WTC11 (cell line): ENCODE data around the gene HECTD3. TPM values are rescaled to one million over a fixed set of nuclear protein-coding genes. Genes with fewer than 3 reads are reported as not detected.
A peak's percentile ranks its signal among the peaks of the same experiment; 100 is the strongest.

Experiments used
- ATAC-seq: fragments of 200-7000 bp; cut with Tn5 transposase; 2 replicates; pipeline ENCODE4 v1.10.0; 2021; ENCODE audit warnings: mild to moderate bottlenecking, moderate library complexity
- CTCF ChIA-PET: fragments of 300-600 bp; sonication (Branson Sonifier 250); formaldehyde crosslinking; loops from one replicate; lab custom pipeline; 2021; ENCODE audit warnings: antibody characterized with exemption; lab: Charles Lee
- POLR2A ChIA-PET: fragments of 350-600 bp; sonication (Branson Sonifier 250); formaldehyde crosslinking; loops from one replicate; lab custom pipeline; 2021; ENCODE audit warnings: antibody characterized with exemption; lab: Charles Lee
- DNase-seq: peaks from one replicate; pipeline ENCODE4 v3.0.0; 2021; ENCODE audit warnings: low spot score
- H3K27ac Mint-ChIP-seq: 2 replicates; pipeline ENCODE4 v1.8.0; 2021; ENCODE audit warnings: mixed read lengths
- H3K27me3 Mint-ChIP-seq: 2 replicates; pipeline ENCODE4 v1.8.0; 2021; ENCODE audit warnings: low read depth, mild to moderate bottlenecking, moderate library complexity, mixed read lengths
- H3K36me3 Mint-ChIP-seq: 2 replicates; pipeline ENCODE4 v1.8.0; 2021; ENCODE audit warnings: mixed read lengths
- H3K4me1 Mint-ChIP-seq: 2 replicates; pipeline ENCODE4 v1.8.0; 2022; ENCODE audit warnings: mixed read lengths
- H3K4me3 Mint-ChIP-seq: 2 replicates; pipeline ENCODE4 v1.8.0; 2021; ENCODE audit warnings: mild to moderate bottlenecking, moderate library complexity, mixed read lengths
- H3K9me3 Mint-ChIP-seq: 2 replicates; pipeline ENCODE4 v1.8.0; 2021; ENCODE audit warnings: mixed read lengths
- ARID4B ChIP-seq: sonication (generic); formaldehyde crosslinking; IDR thresholded peaks from 2 replicates; pipeline ENCODE4 v1.8.0; 2023; ENCODE audit warnings: missing genetic modification reagents, mild to moderate bottlenecking, borderline replicate concordance
- ATF2 ChIP-seq: sonication (generic); formaldehyde crosslinking; IDR thresholded peaks from 2 replicates; pipeline ENCODE4 v1.8.1; 2022; ENCODE audit warnings: low read depth, missing genetic modification reagents, borderline replicate concordance
- CBFB ChIP-seq: sonication (generic); formaldehyde crosslinking; IDR thresholded peaks from 2 replicates; pipeline ENCODE4 v1.8.1; 2022; ENCODE audit warnings: mild to moderate bottlenecking, low read depth, missing genetic modification reagents
- ERG ChIP-seq: fragments of 250-450 bp; sonication (Bioruptor Pico); IDR thresholded peaks from 2 replicates; pipeline ENCODE4 v1.8.0; 2021; ENCODE audit warnings: mild to moderate bottlenecking
- FOXK1 ChIP-seq: sonication (generic); formaldehyde crosslinking; IDR thresholded peaks from 2 replicates; pipeline ENCODE4 v1.8.0; 2022; ENCODE audit warnings: mild to moderate bottlenecking, moderate library complexity, missing genetic modification reagents
- MYBL2 ChIP-seq: sonication (generic); formaldehyde crosslinking; IDR thresholded peaks from 2 replicates; pipeline ENCODE4 v1.8.1; 2023; ENCODE audit warnings: mild to moderate bottlenecking, moderate library complexity, missing genetic modification reagents
- NR2C2 ChIP-seq: sonication (generic); formaldehyde crosslinking; IDR thresholded peaks from 2 replicates; pipeline ENCODE4 v1.8.0; 2022; ENCODE audit warnings: mild to moderate bottlenecking, missing genetic modification reagents
- OVOL2 ChIP-seq: fragments of 250-450 bp; sonication (Bioruptor Pico); IDR thresholded peaks from 2 replicates; pipeline ENCODE4 v1.9.0; 2021; ENCODE audit warnings: mild to moderate bottlenecking, borderline replicate concordance
- SMAD3 ChIP-seq: sonication (generic); formaldehyde crosslinking; IDR thresholded peaks from 2 replicates; pipeline ENCODE4 v1.8.0; 2022; ENCODE audit warnings: missing genetic modification reagents, mild to moderate bottlenecking, borderline replicate concordance
- TEAD4 ChIP-seq: sonication (generic); formaldehyde crosslinking; IDR thresholded peaks from 2 replicates; pipeline ENCODE4 v1.8.0; 2022; ENCODE audit warnings: mild to moderate bottlenecking, missing genetic modification reagents
- ZNF232 ChIP-seq: sonication (generic); formaldehyde crosslinking; IDR thresholded peaks from 2 replicates; pipeline ENCODE4 v1.8.0; 2022; ENCODE audit warnings: mild to moderate bottlenecking, missing genetic modification reagents
- ZNF396 ChIP-seq: fragments of 250-450 bp; sonication (Bioruptor Pico); IDR thresholded peaks from 2 replicates; pipeline ENCODE4 v1.8.0; 2021; ENCODE audit warnings: mild to moderate bottlenecking, moderate library complexity, borderline replicate concordance
- ZNF512 ChIP-seq: sonication (generic); formaldehyde crosslinking; IDR thresholded peaks from 2 replicates; pipeline ENCODE4 v1.8.1; 2022; ENCODE audit warnings: missing genetic modification reagents, borderline replicate concordance
- ZNF671 ChIP-seq: fragments of 250-450 bp; sonication (Bioruptor Pico); IDR thresholded peaks from 2 replicates; pipeline ENCODE4 v1.8.0; 2021; ENCODE audit warnings: mild to moderate bottlenecking
- total RNA-seq: library from RNA; stranded (reverse); gene quantifications from 3 replicates; pipeline ENCODE4 v1.2.3, GENCODE V29; 2021
- TF ChIP-seq, protein P1 (sequence below): sonication (generic); formaldehyde crosslinking; IDR thresholded peaks from 2 replicates; pipeline ENCODE4 v1.8.0; 2023; ENCODE audit warnings: mild to moderate bottlenecking, missing genetic modification reagents

Gene HECTD3
- total RNA-seq, 1 experiment from 2014 or later: 39.5 TPM

DNA sequence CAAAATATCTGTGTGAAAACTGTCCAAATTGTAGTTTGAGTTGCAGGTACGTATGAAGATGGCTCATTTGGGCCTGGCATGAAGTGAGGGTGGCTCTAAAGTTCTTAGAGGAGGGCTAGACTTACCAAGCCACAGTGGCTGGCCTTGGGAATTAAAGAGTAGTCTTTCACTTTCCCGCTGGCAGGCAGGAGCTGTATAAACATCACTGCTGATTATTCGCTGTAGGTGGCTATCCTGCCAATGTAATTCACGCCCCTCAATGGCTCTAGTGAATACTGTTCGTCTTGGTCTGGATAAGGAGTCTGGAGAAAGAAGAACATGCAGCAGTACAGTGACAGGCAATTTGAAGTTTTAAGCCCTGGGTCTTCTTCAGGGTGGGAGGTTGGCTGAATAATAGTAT, 32.0 kb upstream of the HECTD3 start:
- no peaks in the 10 kb centered on the region for H3K36me3 Mint-ChIP-seq
- ChIA-PET POLR2A (no interaction called here), CTCF (interaction anchor here (1.1 kb wide), 1 partner anchor 260 kb away, joined by 4 read pairs; no protein-coding TSS in a partner anchor)
- H3K4me3 Mint-ChIP-seq: no peak overlapping the region
- H3K9me3 Mint-ChIP-seq: no peaks in the 10 kb centered on the region
- peaks cover 17% of the 10 kb centered on the region for H3K4me1 Mint-ChIP-seq
- ATAC-seq: peak; percentile 66
- H3K27me3 Mint-ChIP-seq: no peaks in the 10 kb centered on the region
- TF ChIP-seq, protein P1, sequence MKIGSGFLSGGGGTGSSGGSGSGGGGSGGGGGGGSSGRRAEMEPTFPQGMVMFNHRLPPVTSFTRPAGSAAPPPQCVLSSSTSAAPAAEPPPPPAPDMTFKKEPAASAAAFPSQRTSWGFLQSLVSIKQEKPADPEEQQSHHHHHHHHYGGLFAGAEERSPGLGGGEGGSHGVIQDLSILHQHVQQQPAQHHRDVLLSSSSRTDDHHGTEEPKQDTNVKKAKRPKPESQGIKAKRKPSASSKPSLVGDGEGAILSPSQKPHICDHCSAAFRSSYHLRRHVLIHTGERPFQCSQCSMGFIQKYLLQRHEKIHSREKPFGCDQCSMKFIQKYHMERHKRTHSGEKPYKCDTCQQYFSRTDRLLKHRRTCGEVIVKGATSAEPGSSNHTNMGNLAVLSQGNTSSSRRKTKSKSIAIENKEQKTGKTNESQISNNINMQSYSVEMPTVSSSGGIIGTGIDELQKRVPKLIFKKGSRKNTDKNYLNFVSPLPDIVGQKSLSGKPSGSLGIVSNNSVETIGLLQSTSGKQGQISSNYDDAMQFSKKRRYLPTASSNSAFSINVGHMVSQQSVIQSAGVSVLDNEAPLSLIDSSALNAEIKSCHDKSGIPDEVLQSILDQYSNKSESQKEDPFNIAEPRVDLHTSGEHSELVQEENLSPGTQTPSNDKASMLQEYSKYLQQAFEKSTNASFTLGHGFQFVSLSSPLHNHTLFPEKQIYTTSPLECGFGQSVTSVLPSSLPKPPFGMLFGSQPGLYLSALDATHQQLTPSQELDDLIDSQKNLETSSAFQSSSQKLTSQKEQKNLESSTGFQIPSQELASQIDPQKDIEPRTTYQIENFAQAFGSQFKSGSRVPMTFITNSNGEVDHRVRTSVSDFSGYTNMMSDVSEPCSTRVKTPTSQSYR: no peak
- TF ChIP-seq ATF2 (CRISPR knock-in tag) (no peak), ARID4B (CRISPR knock-in tag) (no peak), ERG (CRISPR knock-in tag) (no peak), MYBL2 (CRISPR knock-in tag) (no peak), TEAD4 (no peak), CBFB (CRISPR knock-in tag) (no peak), FOXK1 (no peak), ZNF232 (no peak), NR2C2 (no peak), ZNF671 (CRISPR knock-in tag) (no peak), SMAD3 (CRISPR knock-in tag) (no peak), ZNF512 (CRISPR knock-in tag) (no peak), OVOL2 (CRISPR knock-in tag) (no peak), ZNF396 (CRISPR knock-in tag) (no peak)
- H3K27ac Mint-ChIP-seq: no peak overlapping the region
- no peak for DNase-seq
